SK-N-SH treated with all-trans-retinoic acid at 6 μM for 48 hours (cell line): ENCODE results near the gene DHX30.

Source experiments
- ATAC-seq: fragments of 200-7000 bp; cut with Tn5 transposase; 3 replicates; pipeline ENCODE4 v1.9.1; 2020; ENCODE audit warnings: mild to moderate bottlenecking, moderate library complexity
- ARNTL ChIP-seq: fragments of 450-650 bp; formaldehyde crosslinking; IDR thresholded peaks from 2 replicates; pipeline ENCODE4 v1.5.0; 2020; ENCODE audit warnings: low read depth, mild to moderate bottlenecking, moderate library complexity, borderline replicate concordance
- BACH2 ChIP-seq: fragments of 250-450 bp; sonication (Bioruptor Pico); IDR thresholded peaks from 2 replicates; pipeline ENCODE4 v1.9.0; 2021; ENCODE audit warnings: mild to moderate bottlenecking, borderline replicate concordance
- CREB5 ChIP-seq: fragments of 250-450 bp; sonication (Bioruptor Pico); IDR thresholded peaks from 2 replicates; pipeline ENCODE4 v1.5.1; 2020; ENCODE audit warnings: low read depth, mild to moderate bottlenecking, moderate library complexity
- CSDC2 ChIP-seq: fragments of 250-450 bp; sonication (Bioruptor Pico); IDR thresholded peaks from 2 replicates; pipeline ENCODE4 v1.5.0; 2020; ENCODE audit warnings: mild to moderate bottlenecking, moderate library complexity
- ESRRG ChIP-seq: fragments of 250-450 bp; sonication (Bioruptor Pico); IDR thresholded peaks from 2 replicates; pipeline ENCODE4 v1.6.1; 2021; ENCODE audit warnings: mild to moderate bottlenecking
- GLIS3 ChIP-seq: fragments of 250-450 bp; sonication (Bioruptor Pico); IDR thresholded peaks from 2 replicates; pipeline ENCODE4 v1.5.0; 2020; ENCODE audit warnings: mild to moderate bottlenecking, moderate library complexity
- ISL1 ChIP-seq: fragments of 250-450 bp; sonication (Bioruptor Pico); IDR thresholded peaks from 2 replicates; pipeline ENCODE4 v2.1.2; 2022; ENCODE audit warnings: mild to moderate bottlenecking, moderate library complexity
- OSR1 ChIP-seq: fragments of 250-450 bp; sonication (Bioruptor Pico); IDR thresholded peaks from 2 replicates; pipeline ENCODE4 v1.8.0; 2022; ENCODE audit warnings: moderate library complexity, mild to moderate bottlenecking, inconsistent platforms
- PPARA ChIP-seq: fragments of 250-450 bp; sonication (Bioruptor Pico); IDR thresholded peaks from 2 replicates; pipeline ENCODE4 v1.5.0; 2020; ENCODE audit warnings: mild to moderate bottlenecking, borderline replicate concordance
- RARB ChIP-seq: fragments of 250-450 bp; sonication (Bioruptor Pico); IDR thresholded peaks from 2 replicates; pipeline ENCODE4 v1.8.0; 2021; ENCODE audit warnings: mild to moderate bottlenecking, moderate library complexity
- SNAI2 ChIP-seq: fragments of 250-450 bp; sonication (Bioruptor Pico); IDR thresholded peaks from 2 replicates; pipeline ENCODE4 v1.5.0; 2020; ENCODE audit warnings: mild to moderate bottlenecking, moderate library complexity
- TCF4 ChIP-seq: fragments of 250-450 bp; sonication (Bioruptor Pico); IDR thresholded peaks from 2 replicates; pipeline ENCODE4 v1.8.0; 2021; ENCODE audit warnings: mild to moderate bottlenecking, moderate library complexity, borderline replicate concordance
- TOX ChIP-seq: fragments of 250-450 bp; sonication (Bioruptor Pico); IDR thresholded peaks from 2 replicates; pipeline ENCODE4 v1.8.0; 2021; ENCODE audit warnings: mild to moderate bottlenecking, moderate library complexity, borderline replicate concordance
- TSHZ2 ChIP-seq: fragments of 250-450 bp; sonication (Bioruptor Pico); IDR thresholded peaks from 2 replicates; pipeline ENCODE4 v1.5.0; 2020; ENCODE audit warnings: mild to moderate bottlenecking, moderate library complexity
- ZC3H10 ChIP-seq: fragments of 250-450 bp; sonication (Bioruptor Pico); IDR thresholded peaks from 2 replicates; pipeline ENCODE4 v1.5.1; 2021; ENCODE audit warnings: mild to moderate bottlenecking, moderate library complexity
- ZNF565 ChIP-seq: fragments of 450-650 bp; formaldehyde crosslinking; conservative IDR thresholded peaks from 2 replicates; pipeline ENCODE4 v1.5.0; 2020; ENCODE audit warnings: low read depth, mild to moderate bottlenecking, moderate library complexity
- ZNF70 ChIP-seq: fragments of 450-650 bp; formaldehyde crosslinking; IDR thresholded peaks from 2 replicates; pipeline ENCODE4 v1.5.0; 2020; ENCODE audit warnings: mild to moderate bottlenecking, moderate library complexity
- TF ChIP-seq, protein P1 (sequence below): fragments of 250-450 bp; sonication (Bioruptor Pico); IDR thresholded peaks from 2 replicates; pipeline ENCODE4 v1.8.0; 2021; ENCODE audit warnings: low read depth, mild to moderate bottlenecking, moderate library complexity, borderline replicate concordance
- TF ChIP-seq, protein P2 (sequence below): fragments of 250-450 bp; sonication (Bioruptor Pico); IDR thresholded peaks from 2 replicates; pipeline ENCODE4 v1.5.1; 2021; ENCODE audit warnings: mild to moderate bottlenecking, moderate library complexity
- TF ChIP-seq, protein P3 (sequence below): fragments of 250-450 bp; sonication (Bioruptor Pico); IDR thresholded peaks from 2 replicates; pipeline ENCODE4 v1.8.0; 2020; ENCODE audit warnings: mild to moderate bottlenecking, moderate library complexity, borderline replicate concordance

The DHX30 gene

GRCh38 chr3:47856669-47857068 lies 53.7 kb downstream of the DHX30 start (continued):
- TF ChIP-seq CREB5 (CRISPR knock-in tag), result no peak
- TF ChIP-seq ISL1 (CRISPR knock-in tag), result no peak
- no peak for TF ChIP-seq TCF4 (CRISPR knock-in tag)
- TF ChIP-seq, protein P1, sequence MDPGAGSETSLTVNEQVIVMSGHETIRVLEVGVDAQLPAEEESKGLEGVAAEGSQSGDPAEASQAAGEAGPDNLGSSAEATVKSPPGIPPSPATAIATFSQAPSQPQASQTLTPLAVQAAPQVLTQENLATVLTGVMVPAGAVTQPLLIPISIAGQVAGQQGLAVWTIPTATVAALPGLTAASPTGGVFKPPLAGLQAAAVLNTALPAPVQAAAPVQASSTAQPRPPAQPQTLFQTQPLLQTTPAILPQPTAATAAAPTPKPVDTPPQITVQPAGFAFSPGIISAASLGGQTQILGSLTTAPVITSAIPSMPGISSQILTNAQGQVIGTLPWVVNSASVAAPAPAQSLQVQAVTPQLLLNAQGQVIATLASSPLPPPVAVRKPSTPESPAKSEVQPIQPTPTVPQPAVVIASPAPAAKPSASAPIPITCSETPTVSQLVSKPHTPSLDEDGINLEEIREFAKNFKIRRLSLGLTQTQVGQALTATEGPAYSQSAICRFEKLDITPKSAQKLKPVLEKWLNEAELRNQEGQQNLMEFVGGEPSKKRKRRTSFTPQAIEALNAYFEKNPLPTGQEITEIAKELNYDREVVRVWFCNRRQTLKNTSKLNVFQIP (CRISPR knock-in tag), result no peak
- TF ChIP-seq CSDC2 (CRISPR knock-in tag), result no peak
- TF ChIP-seq OSR1 (CRISPR knock-in tag), result no peak
- TF ChIP-seq ZNF70 (CRISPR knock-in tag), result no peak
- TF ChIP-seq ZNF565 (CRISPR knock-in tag), result no peak
- no peak for TF ChIP-seq ARNTL (CRISPR knock-in tag)
- TF ChIP-seq, all 23 proteins: peak for 0

DNA sequence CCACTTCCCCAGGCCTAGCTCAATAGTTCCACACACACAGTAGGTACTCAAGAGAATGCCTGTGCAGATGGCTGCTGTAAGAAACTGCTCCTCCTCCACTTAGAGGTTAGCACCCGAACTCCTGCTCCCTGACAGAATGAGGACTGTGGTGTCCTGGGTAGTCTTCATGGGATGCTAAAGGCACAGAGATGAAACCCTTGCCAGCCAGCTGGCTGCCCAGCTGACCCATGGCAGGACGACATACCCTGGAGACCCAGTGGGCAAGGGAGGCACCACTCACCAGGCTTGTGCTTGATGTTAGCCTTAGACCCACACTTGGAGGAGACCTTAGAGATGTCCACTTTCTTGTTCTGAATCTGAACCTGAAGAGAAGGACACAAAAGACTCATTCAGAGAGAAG lies 54.2 kb downstream of the DHX30 start:
- no peak for ATAC-seq
- TF ChIP-seq, protein P1 (CRISPR knock-in tag), result no peak
- TF ChIP-seq TOX (CRISPR knock-in tag) (no peak), RARB (CRISPR knock-in tag) (no peak)
- TF ChIP-seq, protein P2, sequence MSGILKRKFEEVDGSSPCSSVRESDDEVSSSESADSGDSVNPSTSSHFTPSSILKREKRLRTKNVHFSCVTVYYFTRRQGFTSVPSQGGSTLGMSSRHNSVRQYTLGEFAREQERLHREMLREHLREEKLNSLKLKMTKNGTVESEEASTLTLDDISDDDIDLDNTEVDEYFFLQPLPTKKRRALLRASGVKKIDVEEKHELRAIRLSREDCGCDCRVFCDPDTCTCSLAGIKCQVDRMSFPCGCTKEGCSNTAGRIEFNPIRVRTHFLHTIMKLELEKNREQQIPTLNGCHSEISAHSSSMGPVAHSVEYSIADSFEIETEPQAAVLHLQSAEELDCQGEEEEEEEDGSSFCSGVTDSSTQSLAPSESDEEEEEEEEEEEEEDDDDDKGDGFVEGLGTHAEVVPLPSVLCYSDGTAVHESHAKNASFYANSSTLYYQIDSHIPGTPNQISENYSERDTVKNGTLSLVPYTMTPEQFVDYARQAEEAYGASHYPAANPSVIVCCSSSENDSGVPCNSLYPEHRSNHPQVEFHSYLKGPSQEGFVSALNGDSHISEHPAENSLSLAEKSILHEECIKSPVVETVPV (CRISPR knock-in tag), result no peak

GRCh38 chr3:47859956-47860605 lies 57.1 kb downstream of the DHX30 start:
- TF ChIP-seq OSR1 (CRISPR knock-in tag), result no peak
- TF ChIP-seq ZNF70 (CRISPR knock-in tag), result no peak
- TF ChIP-seq BACH2 (CRISPR knock-in tag), result no peak
- ATAC-seq, result no peak

DNA sequence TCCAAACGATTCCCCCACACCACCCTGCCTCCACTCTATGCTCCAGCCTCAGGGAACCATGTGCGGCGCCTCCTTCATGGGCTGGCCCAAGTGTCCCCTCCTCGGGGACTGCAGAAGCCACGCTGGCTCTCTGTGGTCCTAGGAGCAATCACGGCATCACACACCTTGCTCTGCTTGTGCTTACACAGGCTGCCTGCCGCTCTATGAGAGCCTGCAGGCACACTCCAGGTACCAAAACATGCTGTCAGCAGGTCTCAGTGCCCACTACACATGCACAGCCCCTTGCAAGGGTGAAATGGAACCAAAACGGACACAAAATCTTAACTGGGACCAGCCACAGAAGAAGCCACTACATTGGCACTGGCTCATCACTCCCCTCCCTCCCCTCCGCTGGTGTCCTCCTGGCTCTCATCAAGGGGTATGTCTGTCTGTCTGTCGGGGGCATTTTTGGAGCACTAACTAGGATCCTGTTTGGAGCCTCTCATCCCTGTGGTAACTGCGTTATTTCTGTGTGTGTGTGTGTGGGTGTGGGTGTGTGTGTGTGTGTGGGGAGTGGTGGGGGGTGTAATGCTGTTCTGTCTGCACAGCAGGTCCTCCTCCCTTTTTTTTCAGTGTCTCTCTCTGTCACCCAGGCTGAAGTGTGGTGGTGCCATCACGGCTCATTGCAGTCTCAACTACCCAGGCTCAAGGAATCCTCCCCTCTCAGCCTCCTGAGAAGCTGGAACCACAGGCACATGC lies 60.6 kb downstream of the DHX30 start:
- ATAC-seq, result no peak
- TF ChIP-seq PPARA (CRISPR knock-in tag), result no peak
- no peak for TF ChIP-seq TSHZ2
- no peak for TF ChIP-seq ESRRG (CRISPR knock-in tag)
- no peak for TF ChIP-seq SNAI2
- TF ChIP-seq, protein P3, sequence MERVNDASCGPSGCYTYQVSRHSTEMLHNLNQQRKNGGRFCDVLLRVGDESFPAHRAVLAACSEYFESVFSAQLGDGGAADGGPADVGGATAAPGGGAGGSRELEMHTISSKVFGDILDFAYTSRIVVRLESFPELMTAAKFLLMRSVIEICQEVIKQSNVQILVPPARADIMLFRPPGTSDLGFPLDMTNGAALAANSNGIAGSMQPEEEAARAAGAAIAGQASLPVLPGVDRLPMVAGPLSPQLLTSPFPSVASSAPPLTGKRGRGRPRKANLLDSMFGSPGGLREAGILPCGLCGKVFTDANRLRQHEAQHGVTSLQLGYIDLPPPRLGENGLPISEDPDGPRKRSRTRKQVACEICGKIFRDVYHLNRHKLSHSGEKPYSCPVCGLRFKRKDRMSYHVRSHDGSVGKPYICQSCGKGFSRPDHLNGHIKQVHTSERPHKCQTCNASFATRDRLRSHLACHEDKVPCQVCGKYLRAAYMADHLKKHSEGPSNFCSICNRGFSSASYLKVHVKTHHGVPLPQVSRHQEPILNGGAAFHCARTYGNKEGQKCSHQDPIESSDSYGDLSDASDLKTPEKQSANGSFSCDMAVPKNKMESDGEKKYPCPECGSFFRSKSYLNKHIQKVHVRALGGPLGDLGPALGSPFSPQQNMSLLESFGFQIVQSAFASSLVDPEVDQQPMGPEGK (CRISPR knock-in tag), result no peak
- TF ChIP-seq ZC3H10 (CRISPR knock-in tag), result no peak
- TF ChIP-seq CREB5 (CRISPR knock-in tag), result no peak
- TF ChIP-seq GLIS3 (CRISPR knock-in tag), result no peak
- TF ChIP-seq, protein P1 (CRISPR knock-in tag), result no peak
- TF ChIP-seq BACH2 (CRISPR knock-in tag), result no peak
- no peak for TF ChIP-seq ZNF70 (CRISPR knock-in tag)
- no peak for TF ChIP-seq ARNTL (CRISPR knock-in tag)
